ENCODE results near the gene GXYLT1.
"Not testable (repeated sequence)": the region's sequence is repeated elsewhere in the genome, so short reads cannot be mapped to it uniquely, and the experiment has no call there.

GXYLT1 gene

GRCh38 chr12:42144408-42145196 is at the start of gene GXYLT1:
TSS of gene GXYLT1 (minus strand) at chr12:42144874. CDS start at chr12:42144646, 228 bp downstream.
- H3K4me3 ChIP-seq (ENCODE audit: low read length): peak within 1 kb of the TSS; percentile 93
- H3K36me3 ChIP-seq (ENCODE audit: insufficient read depth, low read depth, low read length): no peaks in the 10 kb centered on the region
- peaks cover 17% of the 10 kb centered on the region for H3K4me1 ChIP-seq (ENCODE audit: insufficient read depth, low read length)
- H3K9ac ChIP-seq (ENCODE audit: low read depth, low read length): peak within 1 kb of the TSS; percentile 89
- peaks cover 12% of the 10 kb centered on the region for H3K27me3 ChIP-seq (ENCODE audit: insufficient read depth, low read length)
- no peaks in the 10 kb centered on the region for H3K9me3 ChIP-seq (ENCODE audit: insufficient read depth, low read depth, low read length)
- H3K27ac ChIP-seq (ENCODE audit: low read length): peak within 1 kb of the TSS; percentile 17

DNA sequence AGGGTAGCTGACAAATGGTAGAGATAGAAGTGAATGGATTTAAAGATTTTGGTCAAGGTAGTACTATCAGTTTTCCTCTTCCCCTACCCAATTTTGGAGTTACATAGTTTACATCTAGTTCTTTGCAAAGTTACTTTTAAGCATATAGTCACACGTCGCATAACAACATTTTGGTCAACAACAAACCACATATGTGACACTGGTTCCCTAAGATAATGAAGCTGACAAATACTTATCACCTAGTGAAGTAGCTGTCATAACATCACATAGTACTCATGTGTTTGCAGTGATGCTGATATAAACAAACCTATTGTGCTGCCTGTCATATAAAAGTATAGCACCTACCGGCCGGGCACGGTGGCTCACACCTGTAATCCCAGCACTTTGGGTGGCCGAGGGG is 48.0 kb upstream of the GXYLT1 start:
- Histone ChIP-seq H3K9ac (ENCODE audit: low read depth, low read length) (no peak overlapping the region), H3K4me3 (ENCODE audit: low read length) (no peak overlapping the region), H3K4me1 (ENCODE audit: insufficient read depth, low read length) (0 out of 2 replicates have a peak, but pooled peaks cover 2% of the 10 kb centered on the region), H3K36me3 (ENCODE audit: insufficient read depth, low read depth, low read length) (no peaks in the 10 kb centered on the region), H3K27ac (ENCODE audit: low read length) (no peak overlapping the region), H3K9me3 (ENCODE audit: insufficient read depth, low read depth, low read length) (no peaks in the 10 kb centered on the region), H3K27me3 (ENCODE audit: insufficient read depth, low read length) (no peaks in the 10 kb centered on the region)

- Histone ChIP-seq H3K9me3 (ENCODE audit: insufficient read depth, low read depth, low read length) (no peaks in the 10 kb centered on the region), H3K4me3 (ENCODE audit: low read length) (no peak overlapping the region), H3K9ac (ENCODE audit: low read depth, low read length) (no peak overlapping the region), H3K36me3 (ENCODE audit: insufficient read depth, low read depth, low read length) (no peaks in the 10 kb centered on the region), H3K27ac (ENCODE audit: low read length) (no peak overlapping the region), H3K4me1 (ENCODE audit: insufficient read depth, low read length) (0 out of 2 replicates have a peak, but pooled peaks cover 2% of the 10 kb centered on the region), H3K27me3 (ENCODE audit: insufficient read depth, low read length) (no peaks in the 10 kb centered on the region)
Measured at GRCh38 chr12:42192258-42192657, 47.6 kb upstream of the GXYLT1 start.

- Histone ChIP-seq H3K4me1 (ENCODE audit: insufficient read depth, low read length) (no peaks in the 10 kb centered on the region), H3K4me3 (ENCODE audit: low read length) (no peak overlapping the region), H3K9ac (ENCODE audit: low read depth, low read length) (no peak overlapping the region), H3K36me3 (ENCODE audit: insufficient read depth, low read depth, low read length) (no peaks in the 10 kb centered on the region), H3K27ac (ENCODE audit: low read length) (no peak overlapping the region), H3K9me3 (ENCODE audit: insufficient read depth, low read depth, low read length) (no peaks in the 10 kb centered on the region), H3K27me3 (ENCODE audit: insufficient read depth, low read length) (no peaks in the 10 kb centered on the region)
Measured at GRCh38 chr12:42190376-42190775, 45.7 kb upstream of the GXYLT1 start.

GRCh38 chr12:42188275-42188674 is 43.6 kb upstream of the GXYLT1 start:
- H3K9ac ChIP-seq (ENCODE audit: low read depth, low read length): not testable (repeated sequence)

GRCh38 chr12:42187799-42188198 is 43.1 kb upstream of the GXYLT1 start:
- Histone ChIP-seq H3K27me3 (ENCODE audit: insufficient read depth, low read length) (no peaks in the 10 kb centered on the region), H3K4me1 (ENCODE audit: insufficient read depth, low read length) (no peaks in the 10 kb centered on the region), H3K9me3 (ENCODE audit: insufficient read depth, low read depth, low read length) (no peaks in the 10 kb centered on the region), H3K27ac (ENCODE audit: low read length) (no peak overlapping the region), H3K36me3 (ENCODE audit: insufficient read depth, low read depth, low read length) (no peaks in the 10 kb centered on the region), H3K9ac (ENCODE audit: low read depth, low read length) (no peak overlapping the region), H3K4me3 (ENCODE audit: low read length) (no peak overlapping the region)

More at GRCh38 chr12:42188275-42188674, 43.6 kb upstream of the GXYLT1 start:
- not testable (repeated sequence) for H3K36me3 ChIP-seq (ENCODE audit: insufficient read depth, low read depth, low read length); H3K4me1 ChIP-seq (ENCODE audit: insufficient read depth, low read length); H3K9me3 ChIP-seq (ENCODE audit: insufficient read depth, low read depth, low read length); H3K27ac ChIP-seq (ENCODE audit: low read length); H3K4me3 ChIP-seq (ENCODE audit: low read length); H3K27me3 ChIP-seq (ENCODE audit: insufficient read depth, low read length)

- H3K4me3 ChIP-seq (ENCODE audit: low read length): no peak overlapping the region
- no peaks in the 10 kb centered on the region for H3K9me3 ChIP-seq (ENCODE audit: insufficient read depth, low read depth, low read length)
- H3K27me3 ChIP-seq (ENCODE audit: insufficient read depth, low read length): no peaks in the 10 kb centered on the region
- no peak overlapping the region for H3K27ac ChIP-seq (ENCODE audit: low read length)
- H3K36me3 ChIP-seq (ENCODE audit: insufficient read depth, low read depth, low read length): no peaks in the 10 kb centered on the region
- no peak overlapping the region for H3K9ac ChIP-seq (ENCODE audit: low read depth, low read length)
- H3K4me1 ChIP-seq (ENCODE audit: insufficient read depth, low read length): no peaks in the 10 kb centered on the region
Measured at GRCh38 chr12:42186793-42187192, 42.1 kb upstream of the GXYLT1 start.

DNA sequence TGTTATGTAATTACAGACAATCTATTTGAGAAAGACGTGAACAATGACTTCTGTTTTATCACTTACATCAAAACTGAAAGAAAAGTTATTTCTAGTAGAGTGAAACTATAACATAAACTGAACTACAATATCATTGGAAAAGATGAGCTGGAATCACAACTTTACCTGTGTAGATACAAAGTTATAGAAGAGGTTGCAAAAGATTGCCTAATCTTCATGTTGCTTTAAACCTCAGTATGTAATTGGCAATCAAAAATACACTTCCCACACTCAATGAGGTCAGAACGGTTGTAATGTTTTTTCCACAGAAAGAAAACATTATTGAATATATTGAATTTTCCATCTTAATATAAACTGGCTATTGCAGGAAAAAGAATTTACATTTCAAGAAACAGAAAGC is 37.7 kb upstream of the GXYLT1 start:
- no peaks in the 10 kb centered on the region for H3K9me3 ChIP-seq (ENCODE audit: insufficient read depth, low read depth, low read length)
- no peaks in the 10 kb centered on the region for H3K27me3 ChIP-seq (ENCODE audit: insufficient read depth, low read length)
- H3K9ac ChIP-seq (ENCODE audit: low read depth, low read length): no peak overlapping the region
- peaks cover 7% of the 10 kb centered on the region; the same call in 1 of the 2 replicates for H3K4me1 ChIP-seq (ENCODE audit: insufficient read depth, low read length)
- no peak overlapping the region for H3K4me3 ChIP-seq (ENCODE audit: low read length)
- no peaks in the 10 kb centered on the region for H3K36me3 ChIP-seq (ENCODE audit: insufficient read depth, low read depth, low read length)
- H3K27ac ChIP-seq (ENCODE audit: low read length): no peak overlapping the region

DNA sequence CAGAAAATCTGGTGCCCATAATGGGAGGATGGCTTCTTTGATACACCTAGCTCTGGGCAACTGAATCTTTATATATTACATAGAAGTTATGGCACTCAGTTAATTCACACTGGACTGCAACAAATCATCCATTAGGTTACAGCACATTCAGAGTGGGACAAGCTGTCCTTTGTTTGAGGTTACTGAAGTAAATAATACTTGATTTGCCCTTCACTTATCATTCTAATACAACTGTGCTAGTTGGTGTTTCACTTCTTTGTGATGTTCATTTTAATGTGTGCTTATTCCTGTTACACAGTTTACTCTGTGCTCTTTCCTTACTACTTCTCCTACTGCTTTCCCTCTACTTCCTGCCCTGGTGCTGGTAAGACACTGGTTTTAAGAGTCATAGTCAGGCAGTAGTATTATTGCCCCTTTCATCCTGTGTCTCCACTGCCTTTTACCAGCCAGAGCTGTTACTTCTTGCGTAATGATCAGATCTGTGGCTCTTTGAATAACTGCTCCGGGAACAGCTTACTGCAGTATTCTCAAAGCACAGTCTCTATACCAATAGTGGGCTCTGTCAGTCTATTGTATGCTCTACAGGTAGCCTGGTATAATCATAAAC is 36.4 kb upstream of the GXYLT1 start:
- no peaks in the 10 kb centered on the region for H3K9me3 ChIP-seq (ENCODE audit: insufficient read depth, low read depth, low read length)
- H3K9ac ChIP-seq (ENCODE audit: low read depth, low read length): no peak overlapping the region
- H3K36me3 ChIP-seq (ENCODE audit: insufficient read depth, low read depth, low read length): no peaks in the 10 kb centered on the region
- no peaks in the 10 kb centered on the region for H3K27me3 ChIP-seq (ENCODE audit: insufficient read depth, low read length)
- H3K27ac ChIP-seq (ENCODE audit: low read length): no peak overlapping the region
- peaks cover 7% of the 10 kb centered on the region; the same call in 1 of the 2 replicates for H3K4me1 ChIP-seq (ENCODE audit: insufficient read depth, low read length)
- H3K4me3 ChIP-seq (ENCODE audit: low read length): no peak overlapping the region

GRCh38 chr12:42178101-42178500 is 33.4 kb upstream of the GXYLT1 start:
- Histone ChIP-seq H3K27ac (ENCODE audit: low read length) (no peak overlapping the region), H3K9me3 (ENCODE audit: insufficient read depth, low read depth, low read length) (peaks cover 4% of the 10 kb centered on the region; the same call in 1 of the 2 replicates), H3K36me3 (ENCODE audit: insufficient read depth, low read depth, low read length) (0 out of 2 replicates have a peak, but pooled peaks cover 4% of the 10 kb centered on the region), H3K9ac (ENCODE audit: low read depth, low read length) (no peak overlapping the region), H3K4me1 (ENCODE audit: insufficient read depth, low read length) (peaks cover 7% of the 10 kb centered on the region; the same call in 1 of the 2 replicates), H3K4me3 (ENCODE audit: low read length) (no peak overlapping the region), H3K27me3 (ENCODE audit: insufficient read depth, low read length) (no peaks in the 10 kb centered on the region)

- peaks cover 7% of the 10 kb centered on the region; the same call in 1 of the 2 replicates for H3K4me1 ChIP-seq (ENCODE audit: insufficient read depth, low read length)
- H3K27me3 ChIP-seq (ENCODE audit: insufficient read depth, low read length): no peaks in the 10 kb centered on the region
- no peak overlapping the region for H3K4me3 ChIP-seq (ENCODE audit: low read length)
- no peak overlapping the region for H3K27ac ChIP-seq (ENCODE audit: low read length)
- H3K9ac ChIP-seq (ENCODE audit: low read depth, low read length): no peak overlapping the region
- 0 out of 2 replicates have a peak, but pooled peaks cover 4% of the 10 kb centered on the region for H3K36me3 ChIP-seq (ENCODE audit: insufficient read depth, low read depth, low read length)
- peaks cover 4% of the 10 kb centered on the region; the same call in 1 of the 2 replicates for H3K9me3 ChIP-seq (ENCODE audit: insufficient read depth, low read depth, low read length)
Measured at GRCh38 chr12:42174978-42175377, 30.3 kb upstream of the GXYLT1 start.
